Parathyroid adenoma (tissue), 2 donors: ENCODE results near the gene NOC2L.

ENCODE experiments used
- H2AFZ ChIP-seq: fragments of 300-600 bp; sonication (generic); one replicate; pipeline ENCODE4 v1.7.0; 2017; ENCODE audit warnings: antibody characterized with exemption, mild to moderate bottlenecking
- H3K27ac ChIP-seq: fragments of 300-600 bp; sonication (generic); one replicate; pipeline ENCODE4 v1.7.0; 2017
- H3K27me3 ChIP-seq: fragments of 300-600 bp; sonication (generic); one replicate; pipeline ENCODE4 v1.7.0; 2017; ENCODE audit warnings: low read length; ENCODE audit not compliant: control insufficient read depth, insufficient read depth
- H3K36me3 ChIP-seq: fragments of 300-600 bp; sonication (generic); one replicate; pipeline ENCODE4 v1.7.0; 2017; ENCODE audit warnings: low read length; ENCODE audit not compliant: control insufficient read depth, insufficient read depth
- H3K4me1 ChIP-seq: fragments of 300-600 bp; sonication (generic); one replicate; pipeline ENCODE4 v1.7.0; 2017; ENCODE audit warnings: control low read depth
- H3K4me2 ChIP-seq: fragments of 300-600 bp; sonication (generic); one replicate; pipeline ENCODE4 v1.7.0; 2017; ENCODE audit warnings: low read length
- H3K4me3 ChIP-seq: fragments of 300-600 bp; sonication (generic); one replicate; pipeline ENCODE4 v1.7.0; 2017; ENCODE audit warnings: low read depth, low read length
- H3K79me2 ChIP-seq: fragments of 300-600 bp; sonication (generic); one replicate; pipeline ENCODE4 v1.7.0; 2017; ENCODE audit warnings: control low read depth
- H3K9ac ChIP-seq: fragments of 300-600 bp; sonication (generic); one replicate; pipeline ENCODE4 v1.7.0; 2017; ENCODE audit warnings: mild to moderate bottlenecking
- H3K9me3 ChIP-seq: fragments of 300-600 bp; sonication (generic); one replicate; pipeline ENCODE4 v1.7.0; 2017; ENCODE audit warnings: low read length; ENCODE audit not compliant: control insufficient read depth
- TF ChIP-seq, protein P1 (sequence below): fragments of 300-600 bp; sonication (generic); IDR thresholded peaks from one replicate; pipeline ENCODE4 v1.7.0; 2017; ENCODE audit warnings: antibody characterized with exemption, mild to moderate bottlenecking
- donor health status: primary hyperparathyroidism.

NOC2L gene

DNA sequence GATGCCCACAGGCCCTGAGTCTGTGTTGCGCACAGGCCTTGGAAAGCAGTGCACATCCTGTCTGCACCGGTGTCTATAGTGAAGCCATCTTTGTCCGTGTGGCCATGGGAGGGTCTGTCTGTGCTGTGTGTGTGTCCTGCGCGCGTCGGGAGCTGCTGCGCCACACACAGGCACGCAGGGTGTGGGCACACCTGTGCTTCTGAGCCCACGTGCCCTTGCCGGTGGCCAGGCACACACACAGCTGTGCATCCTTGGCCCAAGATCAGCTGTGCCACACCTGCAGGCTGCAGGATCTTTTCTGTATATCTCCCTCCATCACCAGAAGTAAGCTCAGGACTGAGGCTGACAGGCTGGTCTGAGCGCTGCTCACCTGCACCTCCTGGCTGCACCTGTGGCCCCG is 38.5 kb downstream of the NOC2L start:
- H3K4me3 ChIP-seq, result no peak overlapping the region
- no peak overlapping the region for H2AFZ ChIP-seq
- TF ChIP-seq, protein P1, sequence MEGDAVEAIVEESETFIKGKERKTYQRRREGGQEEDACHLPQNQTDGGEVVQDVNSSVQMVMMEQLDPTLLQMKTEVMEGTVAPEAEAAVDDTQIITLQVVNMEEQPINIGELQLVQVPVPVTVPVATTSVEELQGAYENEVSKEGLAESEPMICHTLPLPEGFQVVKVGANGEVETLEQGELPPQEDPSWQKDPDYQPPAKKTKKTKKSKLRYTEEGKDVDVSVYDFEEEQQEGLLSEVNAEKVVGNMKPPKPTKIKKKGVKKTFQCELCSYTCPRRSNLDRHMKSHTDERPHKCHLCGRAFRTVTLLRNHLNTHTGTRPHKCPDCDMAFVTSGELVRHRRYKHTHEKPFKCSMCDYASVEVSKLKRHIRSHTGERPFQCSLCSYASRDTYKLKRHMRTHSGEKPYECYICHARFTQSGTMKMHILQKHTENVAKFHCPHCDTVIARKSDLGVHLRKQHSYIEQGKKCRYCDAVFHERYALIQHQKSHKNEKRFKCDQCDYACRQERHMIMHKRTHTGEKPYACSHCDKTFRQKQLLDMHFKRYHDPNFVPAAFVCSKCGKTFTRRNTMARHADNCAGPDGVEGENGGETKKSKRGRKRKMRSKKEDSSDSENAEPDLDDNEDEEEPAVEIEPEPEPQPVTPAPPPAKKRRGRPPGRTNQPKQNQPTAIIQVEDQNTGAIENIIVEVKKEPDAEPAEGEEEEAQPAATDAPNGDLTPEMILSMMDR, result no peak
- no peak overlapping the region for H3K9ac ChIP-seq
- H3K4me2 ChIP-seq, result peak overlapping the region; percentile 45
- H3K36me3 ChIP-seq, result no peaks in the 10 kb centered on the region
- peaks cover 11% of the 10 kb centered on the region for H3K4me1 ChIP-seq
- H3K27me3 ChIP-seq, result no peaks in the 10 kb centered on the region
- no peaks in the 10 kb centered on the region for H3K9me3 ChIP-seq
- H3K27ac ChIP-seq, result no peak overlapping the region
- H3K79me2 ChIP-seq, result no peaks in the 10 kb centered on the region

DNA sequence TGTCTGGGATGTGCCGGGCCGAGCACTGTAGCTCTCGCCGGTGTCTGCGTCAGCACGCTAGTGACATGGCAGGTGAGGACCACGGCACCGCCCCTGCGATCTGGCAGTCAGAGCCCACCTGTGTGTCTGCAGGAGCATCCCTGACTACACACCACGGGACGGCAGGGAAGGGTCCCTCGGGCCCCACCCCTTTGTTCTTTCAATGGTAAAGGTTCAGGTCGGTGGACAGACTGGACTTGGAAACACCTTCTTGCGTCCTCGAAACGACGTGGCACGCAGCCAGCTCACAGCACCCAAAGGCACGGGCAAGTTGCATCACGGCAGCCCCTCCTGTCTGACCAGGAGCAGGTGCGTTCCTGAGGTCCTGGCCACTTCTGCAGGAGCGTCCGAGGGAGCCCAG is 39.0 kb downstream of the NOC2L start:
- H3K9me3 ChIP-seq, result no peaks in the 10 kb centered on the region
- no peak overlapping the region for H3K9ac ChIP-seq
- no peaks in the 10 kb centered on the region for H3K79me2 ChIP-seq
- H3K36me3 ChIP-seq, result no peaks in the 10 kb centered on the region
- no peaks in the 10 kb centered on the region for H3K27me3 ChIP-seq
- H2AFZ ChIP-seq, result no peak overlapping the region
- no peak overlapping the region for H3K27ac ChIP-seq
- no peak overlapping the region for H3K4me3 ChIP-seq
- peak overlapping the region; percentile 45 for H3K4me2 ChIP-seq
- peaks cover 11% of the 10 kb centered on the region for H3K4me1 ChIP-seq
- TF ChIP-seq, protein P1, result no peak

DNA sequence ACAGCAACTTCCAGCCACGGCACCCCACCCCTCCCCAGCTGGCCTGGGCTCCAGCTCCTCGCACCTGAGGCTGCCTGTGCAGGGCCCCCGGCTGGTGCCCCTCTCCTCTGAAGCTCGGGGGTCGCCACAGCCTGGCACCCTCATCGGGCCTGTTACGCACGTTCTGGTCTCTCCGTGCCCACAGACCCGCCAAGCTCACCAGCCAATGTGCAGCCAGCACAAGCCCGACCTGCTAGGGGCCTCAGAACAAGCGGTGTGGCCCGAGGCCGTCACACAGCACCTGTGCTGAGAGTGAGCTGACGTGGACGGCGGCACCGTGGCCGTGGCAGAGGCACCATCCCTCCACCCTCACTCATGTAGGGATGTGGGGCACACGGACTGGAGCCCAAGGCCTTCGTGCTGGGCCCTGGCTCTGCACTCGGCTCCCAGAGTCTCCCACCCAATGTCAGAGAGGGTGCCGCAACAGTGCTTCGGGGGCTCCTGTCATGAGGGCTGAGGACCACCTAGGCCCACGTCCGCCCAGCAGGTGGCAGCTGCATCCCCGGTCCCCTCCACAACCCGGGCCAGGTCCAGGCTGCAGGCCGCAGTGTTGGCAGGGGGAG is 39.7 kb downstream of the NOC2L start:
- no peak overlapping the region for H3K27ac ChIP-seq
- TF ChIP-seq, protein P1, result no peak
- peaks cover 11% of the 10 kb centered on the region for H3K4me1 ChIP-seq
- no peak overlapping the region for H3K4me2 ChIP-seq
- no peak overlapping the region for H2AFZ ChIP-seq
- H3K9ac ChIP-seq, result no peak overlapping the region
- H3K27me3 ChIP-seq, result no peaks in the 10 kb centered on the region
- no peaks in the 10 kb centered on the region for H3K79me2 ChIP-seq
- no peak overlapping the region for H3K4me3 ChIP-seq
- no peaks in the 10 kb centered on the region for H3K36me3 ChIP-seq
- H3K9me3 ChIP-seq, result no peaks in the 10 kb centered on the region

DNA sequence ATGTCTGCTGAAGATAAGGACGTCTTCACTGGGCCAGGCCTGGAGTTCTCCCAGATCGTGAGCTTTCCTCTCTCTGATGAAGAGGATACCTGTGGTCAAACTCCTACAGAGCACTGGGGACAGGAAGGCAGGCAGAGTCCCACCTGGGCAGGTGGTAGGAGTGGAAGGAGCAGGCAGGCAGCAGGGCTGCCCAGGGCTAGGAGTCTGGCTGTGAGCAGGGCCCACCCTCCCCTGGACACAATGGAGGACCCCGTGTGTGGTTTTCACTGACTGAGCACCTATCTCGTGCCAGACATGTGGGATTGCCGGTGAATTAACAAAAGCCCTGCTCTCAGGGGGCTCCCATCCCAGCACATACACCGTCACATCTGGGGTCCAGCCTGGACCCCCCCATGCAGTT is 40.2 kb downstream of the NOC2L start:
- no peaks in the 10 kb centered on the region for H3K79me2 ChIP-seq
- peaks cover 11% of the 10 kb centered on the region for H3K4me1 ChIP-seq
- H3K27me3 ChIP-seq, result no peaks in the 10 kb centered on the region
- no peaks in the 10 kb centered on the region for H3K9me3 ChIP-seq
- H3K36me3 ChIP-seq, result no peaks in the 10 kb centered on the region
- TF ChIP-seq, protein P1, result no peak
- no peak overlapping the region for H3K4me2 ChIP-seq
- no peak overlapping the region for H3K27ac ChIP-seq
- H2AFZ ChIP-seq, result no peak overlapping the region
- no peak overlapping the region for H3K9ac ChIP-seq
- H3K4me3 ChIP-seq, result no peak overlapping the region

GRCh38 chr1:918353-918752 is 40.7 kb downstream of the NOC2L start:
- TF ChIP-seq, protein P1, result no peak
- H3K4me3 ChIP-seq, result no peak overlapping the region
- H3K79me2 ChIP-seq, result no peaks in the 10 kb centered on the region
- H3K27me3 ChIP-seq, result no peaks in the 10 kb centered on the region
- H3K27ac ChIP-seq, result no peak overlapping the region
- no peaks in the 10 kb centered on the region for H3K9me3 ChIP-seq
- no peak overlapping the region for H2AFZ ChIP-seq
- H3K4me1 ChIP-seq, result peaks cover 11% of the 10 kb centered on the region
- no peak overlapping the region for H3K4me2 ChIP-seq
- no peak overlapping the region for H3K9ac ChIP-seq
- H3K36me3 ChIP-seq, result no peaks in the 10 kb centered on the region
